ENCODE data around the gene MYO19. TPM values are rescaled to one million over a fixed set of nuclear protein-coding genes. Genes with fewer than 3 reads are reported as not detected.

Gene MYO19
- total RNA-seq, 1 donor from 2014 or later, result 42.5 TPM

GRCh38 chr17:36503456-36504155 lies 31.1 kb downstream of the MYO19 start:
- Histone ChIP-seq H3K27me3 (ENCODE audit: control insufficient read depth, insufficient read depth, low read length) (no peaks in the 10 kb centered on the region), H3K36me3 (ENCODE audit: control insufficient read depth, insufficient read depth, low read length) (peaks cover 1% of the 10 kb centered on the region), H3K4me3 (ENCODE audit: low read depth, low read length) (no peak overlapping the region)
- DNase-seq (ENCODE audit: low read depth), result no peak
- TF ChIP-seq, protein P1, sequence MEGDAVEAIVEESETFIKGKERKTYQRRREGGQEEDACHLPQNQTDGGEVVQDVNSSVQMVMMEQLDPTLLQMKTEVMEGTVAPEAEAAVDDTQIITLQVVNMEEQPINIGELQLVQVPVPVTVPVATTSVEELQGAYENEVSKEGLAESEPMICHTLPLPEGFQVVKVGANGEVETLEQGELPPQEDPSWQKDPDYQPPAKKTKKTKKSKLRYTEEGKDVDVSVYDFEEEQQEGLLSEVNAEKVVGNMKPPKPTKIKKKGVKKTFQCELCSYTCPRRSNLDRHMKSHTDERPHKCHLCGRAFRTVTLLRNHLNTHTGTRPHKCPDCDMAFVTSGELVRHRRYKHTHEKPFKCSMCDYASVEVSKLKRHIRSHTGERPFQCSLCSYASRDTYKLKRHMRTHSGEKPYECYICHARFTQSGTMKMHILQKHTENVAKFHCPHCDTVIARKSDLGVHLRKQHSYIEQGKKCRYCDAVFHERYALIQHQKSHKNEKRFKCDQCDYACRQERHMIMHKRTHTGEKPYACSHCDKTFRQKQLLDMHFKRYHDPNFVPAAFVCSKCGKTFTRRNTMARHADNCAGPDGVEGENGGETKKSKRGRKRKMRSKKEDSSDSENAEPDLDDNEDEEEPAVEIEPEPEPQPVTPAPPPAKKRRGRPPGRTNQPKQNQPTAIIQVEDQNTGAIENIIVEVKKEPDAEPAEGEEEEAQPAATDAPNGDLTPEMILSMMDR (IDR thresholded peaks at IDR 0.05; ENCODE audit: insufficient read depth, low read length, poor library complexity, severe bottlenecking), result no peak

GRCh38 chr17:36501963-36502362 lies 32.7 kb downstream of the MYO19 start:
- Histone ChIP-seq H3K27me3 (ENCODE audit: control insufficient read depth, insufficient read depth, low read length) (no peaks in the 10 kb centered on the region), H3K36me3 (ENCODE audit: control insufficient read depth, insufficient read depth, low read length) (peaks cover 1% of the 10 kb centered on the region), H3K4me3 (ENCODE audit: low read depth, low read length) (no peak overlapping the region)
- no peak for DNase-seq (ENCODE audit: low read depth)
- TF ChIP-seq, protein P1 (IDR thresholded peaks at IDR 0.05; ENCODE audit: insufficient read depth, low read length, poor library complexity, severe bottlenecking), result no peak

GRCh38 chr17:36501351-36501750 lies 33.3 kb downstream of the MYO19 start:
- no peaks in the 10 kb centered on the region for H3K27me3 ChIP-seq (ENCODE audit: control insufficient read depth, insufficient read depth, low read length)
- H3K36me3 ChIP-seq (ENCODE audit: control insufficient read depth, insufficient read depth, low read length), result peaks cover under 1% of the 10 kb centered on the region
- H3K4me3 ChIP-seq (ENCODE audit: low read depth, low read length), result no peak overlapping the region
- TF ChIP-seq, protein P1 (IDR thresholded peaks at IDR 0.05; ENCODE audit: insufficient read depth, low read length, poor library complexity, severe bottlenecking), result no peak
- DNase-seq (ENCODE audit: low read depth), result no peak

GRCh38 chr17:36500745-36501225 lies 33.9 kb downstream of the MYO19 start:
- no peaks in the 10 kb centered on the region for H3K36me3 ChIP-seq (ENCODE audit: control insufficient read depth, insufficient read depth, low read length)
- DNase-seq (ENCODE audit: low read depth), result no peak

DNA sequence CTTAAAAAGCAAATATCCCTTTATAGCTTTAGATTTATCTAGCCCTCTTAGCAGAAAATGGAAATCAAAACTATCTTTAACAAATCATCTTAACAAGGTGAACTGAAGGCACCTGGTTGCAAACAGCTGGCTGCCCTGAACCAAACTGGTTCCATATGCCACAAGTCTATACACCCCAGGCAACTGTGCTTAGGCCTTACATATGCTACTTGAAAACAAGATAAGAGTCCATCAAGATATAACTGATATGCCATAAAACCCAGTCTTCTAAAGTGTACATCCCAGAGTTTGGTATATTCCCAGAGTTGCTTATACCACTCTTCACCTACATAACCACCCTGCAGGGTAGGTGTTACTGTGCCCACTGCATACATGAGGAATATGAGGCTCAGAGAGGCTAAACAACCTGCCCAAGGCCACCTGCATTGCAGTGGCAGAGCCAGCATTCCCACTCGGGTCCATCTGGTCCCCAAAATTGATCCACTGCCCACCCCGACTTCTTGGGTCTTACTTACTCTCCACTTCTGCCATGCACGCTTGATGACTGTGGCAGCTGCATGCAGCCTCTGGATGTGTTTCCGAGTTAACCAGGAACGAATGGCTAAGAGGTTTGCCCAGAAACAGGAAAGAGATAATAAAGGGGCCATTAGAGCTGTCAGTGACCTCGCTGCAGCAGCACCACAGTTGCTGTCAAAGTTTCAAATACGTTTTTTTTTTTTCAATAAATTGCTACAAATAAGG lies 35.9 kb downstream of the MYO19 start:
- no peak for DNase-seq (ENCODE audit: low read depth)
- TF ChIP-seq, protein P1 (IDR thresholded peaks at IDR 0.05; ENCODE audit: insufficient read depth, low read length, poor library complexity, severe bottlenecking), result no peak
- Histone ChIP-seq H3K4me3 (ENCODE audit: low read depth, low read length) (no peak overlapping the region), H3K27me3 (ENCODE audit: control insufficient read depth, insufficient read depth, low read length) (no peaks in the 10 kb centered on the region), H3K36me3 (ENCODE audit: control insufficient read depth, insufficient read depth, low read length) (no peaks in the 10 kb centered on the region)

More at GRCh38 chr17:36500745-36501225, 33.9 kb downstream of the MYO19 start:
- no peak overlapping the region for H3K4me3 ChIP-seq (ENCODE audit: low read depth, low read length)
- no peaks in the 10 kb centered on the region for H3K27me3 ChIP-seq (ENCODE audit: control insufficient read depth, insufficient read depth, low read length)
- TF ChIP-seq, protein P1 (IDR thresholded peaks at IDR 0.05; ENCODE audit: insufficient read depth, low read length, poor library complexity, severe bottlenecking), result no peak
